Chondrocyte (in vitro differentiated cells): ENCODE measurements around the gene ZFYVE27. TPM values are rescaled to one million over a fixed set of nuclear protein-coding genes. Genes with fewer than 3 reads are reported as not detected.
A peak's percentile ranks its signal among the peaks of the same experiment; 100 is the strongest.

Experiments
- DNase-seq: peaks from one replicate; pipeline ENCODE4 v3.0.0; 2021; ENCODE audit warnings: mixed read lengths, low spot score
- H3K27ac Mint-ChIP-seq: one replicate; pipeline ENCODE4 v1.8.0; 2021; ENCODE audit warnings: mild to moderate bottlenecking, moderate library complexity, mixed read lengths; ENCODE audit not compliant: unreplicated experiment
- H3K27me3 Mint-ChIP-seq: 2 replicates; pipeline ENCODE4 v1.8.0; 2021; ENCODE audit warnings: low read depth, mixed read lengths
- H3K36me3 Mint-ChIP-seq: 2 replicates; pipeline ENCODE4 v1.8.0; 2021; ENCODE audit warnings: low read depth, mixed read lengths
- H3K4me1 Mint-ChIP-seq: 2 replicates; pipeline ENCODE4 v1.8.0; 2021; ENCODE audit warnings: low read depth, mild to moderate bottlenecking, mixed read lengths
- H3K4me3 Mint-ChIP-seq: one replicate; pipeline ENCODE4 v1.8.0; 2021; ENCODE audit warnings: mild to moderate bottlenecking, moderate library complexity, mixed read lengths; ENCODE audit not compliant: unreplicated experiment
- H3K9me3 Mint-ChIP-seq: 2 replicates; pipeline ENCODE4 v1.8.0; 2021; ENCODE audit warnings: low read depth, mixed read lengths
- total RNA-seq: library from RNA; stranded (reverse); gene quantifications from 3 replicates; pipeline ENCODE4 v1.2.1, GENCODE V29; 2021
- TF ChIP-seq, protein P1 (sequence below): fragments of 200-600 bp; sonication (generic); IDR thresholded peaks from 2 replicates; pipeline ENCODE4 v1.5.0; 2021; ENCODE audit warnings: antibody characterized with exemption, mild to moderate bottlenecking, moderate library complexity

Gene ZFYVE27
- total RNA-seq, 1 donor from 2014 or later, result 16.9 TPM

DNA sequence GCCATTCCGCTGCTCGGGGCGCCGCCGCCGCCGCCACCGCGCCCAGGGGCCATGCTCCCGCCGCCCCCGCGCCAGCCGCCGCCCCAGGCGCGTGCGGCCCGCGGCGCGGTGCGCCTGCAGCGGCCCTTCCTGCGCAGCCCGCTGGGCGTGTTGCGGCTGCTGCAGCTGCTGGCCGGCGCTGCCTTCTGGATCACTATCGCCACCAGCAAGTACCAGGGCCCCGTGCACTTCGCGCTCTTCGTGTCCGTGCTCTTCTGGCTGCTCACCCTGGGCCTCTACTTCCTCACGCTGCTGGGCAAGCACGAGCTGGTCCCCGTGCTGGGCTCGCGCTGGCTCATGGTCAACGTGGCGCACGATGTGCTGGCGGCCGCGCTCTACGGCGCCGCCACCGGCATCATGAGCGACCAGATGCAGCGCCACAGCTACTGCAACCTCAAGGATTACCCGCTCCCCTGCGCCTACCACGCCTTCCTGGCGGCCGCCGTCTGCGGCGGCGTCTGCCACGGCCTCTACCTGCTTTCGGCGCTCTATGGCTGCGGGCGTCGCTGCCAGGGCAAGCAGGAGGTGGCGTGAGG lies 23.0 kb upstream of the ZFYVE27 start:
- Mint-ChIP-seq H3K27ac (peak overlapping the region; percentile 98), H3K4me3 (peak overlapping the region; percentile 99), H3K4me1 (peaks cover 69% of the 10 kb centered on the region), H3K27me3 (no peaks in the 10 kb centered on the region), H3K36me3 (peaks cover 21% of the 10 kb centered on the region), H3K9me3 (peaks cover 2% of the 10 kb centered on the region)
- DNase-seq, result no peak
- TF ChIP-seq, protein P1, sequence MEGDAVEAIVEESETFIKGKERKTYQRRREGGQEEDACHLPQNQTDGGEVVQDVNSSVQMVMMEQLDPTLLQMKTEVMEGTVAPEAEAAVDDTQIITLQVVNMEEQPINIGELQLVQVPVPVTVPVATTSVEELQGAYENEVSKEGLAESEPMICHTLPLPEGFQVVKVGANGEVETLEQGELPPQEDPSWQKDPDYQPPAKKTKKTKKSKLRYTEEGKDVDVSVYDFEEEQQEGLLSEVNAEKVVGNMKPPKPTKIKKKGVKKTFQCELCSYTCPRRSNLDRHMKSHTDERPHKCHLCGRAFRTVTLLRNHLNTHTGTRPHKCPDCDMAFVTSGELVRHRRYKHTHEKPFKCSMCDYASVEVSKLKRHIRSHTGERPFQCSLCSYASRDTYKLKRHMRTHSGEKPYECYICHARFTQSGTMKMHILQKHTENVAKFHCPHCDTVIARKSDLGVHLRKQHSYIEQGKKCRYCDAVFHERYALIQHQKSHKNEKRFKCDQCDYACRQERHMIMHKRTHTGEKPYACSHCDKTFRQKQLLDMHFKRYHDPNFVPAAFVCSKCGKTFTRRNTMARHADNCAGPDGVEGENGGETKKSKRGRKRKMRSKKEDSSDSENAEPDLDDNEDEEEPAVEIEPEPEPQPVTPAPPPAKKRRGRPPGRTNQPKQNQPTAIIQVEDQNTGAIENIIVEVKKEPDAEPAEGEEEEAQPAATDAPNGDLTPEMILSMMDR, result peak; percentile 59

DNA sequence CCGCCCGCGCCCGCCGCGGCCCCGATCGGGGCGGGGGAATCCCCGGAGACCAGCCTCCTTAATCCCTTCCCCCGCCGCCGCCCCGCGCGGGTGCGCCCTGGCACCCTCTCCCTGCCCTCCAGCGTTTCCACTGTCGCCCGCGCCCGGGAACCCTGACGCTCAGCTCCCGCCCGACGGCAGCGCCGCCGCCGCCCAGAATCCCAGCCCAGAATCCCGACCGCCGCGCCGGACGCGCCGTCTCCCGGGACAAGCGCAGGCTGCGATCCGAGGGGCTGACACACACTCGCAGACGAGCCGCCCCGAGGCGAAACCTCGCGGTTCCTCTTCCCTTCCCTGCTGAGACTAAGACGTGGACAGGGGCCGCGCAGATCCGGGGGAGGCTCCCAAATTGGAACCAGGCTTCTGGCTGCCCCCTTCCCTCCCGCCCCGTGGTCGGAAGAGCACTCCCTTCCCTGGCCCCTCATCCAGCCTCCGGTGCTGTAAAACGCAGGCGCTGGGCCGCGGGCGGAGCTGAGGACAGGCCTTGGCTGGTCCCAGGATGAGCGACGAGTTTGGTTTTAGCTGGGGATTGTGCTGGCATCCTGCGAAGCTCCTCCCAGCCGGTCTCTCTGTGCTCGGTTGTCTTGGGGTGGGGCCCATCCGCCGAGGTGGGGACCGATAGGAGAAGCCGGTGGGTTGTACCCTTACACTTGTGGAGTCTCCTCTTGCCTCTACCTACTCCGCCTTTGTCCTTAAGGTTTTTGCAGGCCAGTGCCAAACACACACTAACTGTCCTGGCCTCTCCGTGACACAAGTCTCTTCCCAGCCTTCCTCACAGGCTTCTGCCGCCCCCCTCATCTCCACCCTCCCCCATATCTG lies 22.3 kb upstream of the ZFYVE27 start:
- peak overlapping the region; percentile 98 for H3K27ac Mint-ChIP-seq
- no peaks in the 10 kb centered on the region for H3K9me3 Mint-ChIP-seq

DNA sequence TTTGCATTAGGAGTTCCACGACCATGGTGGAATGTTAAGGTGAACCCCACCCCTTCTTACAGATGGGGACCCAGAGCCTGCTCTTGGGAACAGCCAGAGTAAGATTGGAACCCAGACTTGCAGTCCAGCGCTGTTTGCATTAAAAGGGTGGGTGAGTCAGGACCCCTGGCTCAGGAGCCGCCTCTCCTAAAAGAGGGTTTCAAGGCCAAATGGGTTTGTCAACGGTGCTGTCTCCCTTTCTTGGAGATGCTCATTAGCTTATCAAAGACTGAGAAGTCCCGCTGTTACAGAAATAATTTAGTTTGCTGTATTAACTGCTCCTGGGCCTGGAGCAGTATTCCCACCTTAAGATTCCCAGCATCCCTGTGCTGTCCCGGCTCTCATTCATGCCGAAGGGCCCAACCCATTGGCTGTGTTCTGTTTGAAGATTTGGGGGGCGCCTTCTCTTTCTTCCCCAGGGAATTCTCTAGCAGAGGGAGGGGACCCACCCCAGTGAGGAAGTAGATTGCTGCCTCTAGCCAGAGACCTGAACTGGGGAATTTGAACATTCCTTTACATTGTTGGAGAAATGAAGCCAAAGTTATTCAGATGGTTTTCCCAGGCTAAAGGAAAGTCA lies 21.6 kb upstream of the ZFYVE27 start:
- DNase-seq, result no peak
- peak overlapping the region; percentile 99 for H3K4me3 Mint-ChIP-seq
- H3K36me3 Mint-ChIP-seq, result peaks cover 26% of the 10 kb centered on the region
- TF ChIP-seq, protein P1, result no peak
- peaks cover 60% of the 10 kb centered on the region for H3K4me1 Mint-ChIP-seq
- H3K9me3 Mint-ChIP-seq, result no peaks in the 10 kb centered on the region
- no peaks in the 10 kb centered on the region for H3K27me3 Mint-ChIP-seq
- peak overlapping the region; percentile 98 for H3K27ac Mint-ChIP-seq

More for the DNA sequence above, 22.3 kb upstream of the ZFYVE27 start:
- H3K36me3 Mint-ChIP-seq, result peaks cover 24% of the 10 kb centered on the region
- H3K4me1 Mint-ChIP-seq, result peaks cover 67% of the 10 kb centered on the region
- no peak for DNase-seq
- H3K27me3 Mint-ChIP-seq, result no peaks in the 10 kb centered on the region
- H3K4me3 Mint-ChIP-seq, result peak overlapping the region; percentile 99
- TF ChIP-seq, protein P1, result peak; percentile 50

DNA sequence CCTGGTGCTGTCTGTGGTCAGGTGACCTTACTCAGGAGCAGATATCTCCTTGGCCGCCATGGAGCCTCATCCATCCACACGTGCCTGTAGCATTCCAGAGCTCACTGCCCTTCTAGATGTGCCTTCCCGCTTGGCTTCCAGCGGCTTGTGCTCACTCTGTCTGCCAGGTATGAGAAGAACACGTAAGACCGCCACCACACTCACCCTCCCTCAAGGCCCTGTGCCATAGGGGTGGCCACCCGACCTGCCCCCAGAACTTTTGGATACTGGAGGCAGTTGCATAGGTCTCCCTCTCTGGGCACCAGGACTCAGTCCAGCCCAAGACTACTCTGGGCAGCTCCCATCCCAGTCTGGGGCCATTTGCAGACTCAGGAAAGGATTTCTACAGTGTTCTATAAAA lies 19.3 kb upstream of the ZFYVE27 start:
- TF ChIP-seq, protein P1, result no peak

DNA sequence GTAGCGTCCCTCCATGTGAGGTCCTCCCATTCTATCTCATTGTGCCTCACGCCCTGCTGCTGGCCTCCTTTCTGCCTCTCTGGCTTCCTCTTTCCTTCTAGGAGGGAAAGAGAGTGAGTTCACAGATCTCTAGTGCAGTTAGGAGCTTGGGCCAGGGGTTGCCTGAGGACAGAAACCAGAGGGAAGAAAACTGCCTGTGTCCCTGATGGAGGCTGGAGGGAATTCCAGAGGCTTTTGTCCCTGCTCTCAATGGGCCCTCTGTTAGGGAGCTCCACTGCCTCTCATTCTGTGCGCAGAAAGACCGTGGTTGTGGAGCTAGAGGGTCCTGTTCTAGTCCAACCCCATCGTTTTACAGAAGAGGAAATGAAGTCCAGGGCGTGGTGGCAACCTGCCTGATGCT lies 18.8 kb upstream of the ZFYVE27 start:
- H3K27me3 Mint-ChIP-seq, result no peaks in the 10 kb centered on the region
- H3K4me1 Mint-ChIP-seq, result peaks cover 47% of the 10 kb centered on the region
- peaks cover 31% of the 10 kb centered on the region for H3K36me3 Mint-ChIP-seq
- DNase-seq, result no peak
- no peaks in the 10 kb centered on the region for H3K9me3 Mint-ChIP-seq
- TF ChIP-seq, protein P1, result no peak
- no peak overlapping the region for H3K4me3 Mint-ChIP-seq
- H3K27ac Mint-ChIP-seq, result no peak overlapping the region

More for the DNA sequence above, 19.3 kb upstream of the ZFYVE27 start:
- Mint-ChIP-seq H3K4me1 (peaks cover 52% of the 10 kb centered on the region), H3K36me3 (peaks cover 31% of the 10 kb centered on the region), H3K27ac (no peak overlapping the region), H3K4me3 (no peak overlapping the region), H3K27me3 (no peaks in the 10 kb centered on the region), H3K9me3 (no peaks in the 10 kb centered on the region)
- no peak for DNase-seq
